GM19240 (cell line): Measurements from ENCODE around the gene PPP2R2B.
"Not testable (repeated sequence)": the region's sequence is repeated elsewhere in the genome, so short reads cannot be mapped to it uniquely, and the experiment has no call there.

Experiments
- DNase-seq: peaks from one replicate; pipeline ENCODE4 v3.0.0; 2011; ENCODE audit warnings: low spot score; ENCODE audit not compliant: insufficient read length

PPP2R2B gene

GRCh38 chr5:146748533-146748932 lies 130.0 kb downstream of the PPP2R2B start:
- DNase-seq = no peak

- DNase-seq = no peak
Measured at GRCh38 chr5:146745931-146746577, 132.5 kb downstream of the PPP2R2B start.

GRCh38 chr5:146744068-146744745 lies 134.3 kb downstream of the PPP2R2B start:
- DNase-seq = no peak

GRCh38 chr5:146734936-146735577 lies 143.5 kb downstream of the PPP2R2B start:
- DNase-seq = no peak

GRCh38 chr5:146732962-146733361 lies 145.6 kb downstream of the PPP2R2B start:
- DNase-seq = no peak

GRCh38 chr5:146731909-146732659 lies 146.5 kb downstream of the PPP2R2B start:
- no peak for DNase-seq

- DNase-seq = not testable (repeated sequence)
Measured at GRCh38 chr5:146728746-146729145, 149.8 kb downstream of the PPP2R2B start.

- DNase-seq = no peak
Measured at GRCh38 chr5:146726891-146727290, 151.7 kb downstream of the PPP2R2B start.

- no peak for DNase-seq
Measured at GRCh38 chr5:146726020-146726419, 152.5 kb downstream of the PPP2R2B start.

GRCh38 chr5:146725025-146725424 lies 153.5 kb downstream of the PPP2R2B start:
- DNase-seq = no peak

GRCh38 chr5:146722361-146722779 lies 156.2 kb downstream of the PPP2R2B start:
- no peak for DNase-seq

GRCh38 chr5:146721073-146721815 lies 157.3 kb downstream of the PPP2R2B start:
- no peak for DNase-seq

GRCh38 chr5:146720107-146720506 lies 158.4 kb downstream of the PPP2R2B start:
- DNase-seq = no peak

- DNase-seq = no peak
Measured at GRCh38 chr5:146719179-146719578, 159.4 kb downstream of the PPP2R2B start.

GRCh38 chr5:146718609-146719008 lies 159.9 kb downstream of the PPP2R2B start:
- no peak for DNase-seq

- no peak for DNase-seq
Measured at GRCh38 chr5:146717951-146718350, 160.6 kb downstream of the PPP2R2B start.

GRCh38 chr5:146716636-146717035 lies 161.9 kb downstream of the PPP2R2B start:
- DNase-seq = no peak

- DNase-seq = no peak
Measured at GRCh38 chr5:146710348-146710747, 168.2 kb downstream of the PPP2R2B start.

GRCh38 chr5:146707316-146707715 lies 171.2 kb downstream of the PPP2R2B start:
- no peak for DNase-seq

GRCh38 chr5:146706321-146706972 lies 172.1 kb downstream of the PPP2R2B start:
- DNase-seq = no peak
